IMR-90 (cell line): ENCODE measurements around the gene NADK2. TPM values are rescaled to one million over a fixed set of nuclear protein-coding genes. Genes with fewer than 3 reads are reported as not detected.
A peak's percentile ranks its signal among the peaks of the same experiment; 100 is the strongest.

ENCODE experiments used
- ATAC-seq: fragments of 200-7000 bp; cut with Tn5 transposase; 2 replicates; pipeline ENCODE4 v1.9.1; 2020; ENCODE audit warnings: low read depth, mild to moderate bottlenecking, moderate library complexity
- BruUV-seq: library from RNA; stranded (reverse); fragments of 400-500 nt; replicated peaks from 2 replicates; lab custom pipeline; 2021; lab: Mats Ljungman, UMichigan
- CTCF ChIA-PET: fragments of 300-600 bp; formaldehyde crosslinking; extraction: SDS; loops from one replicate; lab custom pipeline; 2021; ENCODE audit warnings: antibody characterized with exemption; lab: Yijun Ruan, JAX
- POLR2A ChIA-PET: fragments of 300-600 bp; sonication (Branson Sonifier 250); formaldehyde crosslinking; loops from one replicate; lab custom pipeline; 2022; ENCODE audit warnings: antibody characterized with exemption; ENCODE audit not compliant: unreplicated experiment; lab: Charles Lee
- DNase-seq: peaks from one replicate; pipeline ENCODE4 v3.0.0; 2013
- H2AFZ ChIP-seq: replicated peaks from 2 replicates; pipeline ENCODE3; 2013; ENCODE audit warnings: low read length, mild to moderate bottlenecking; ENCODE audit not compliant: poor library complexity
- H2AK5ac ChIP-seq: 2 replicates; pipeline ENCODE4 v1.6.1; 2013; ENCODE audit warnings: low read depth, low read length, inconsistent platforms
- H2AK9ac ChIP-seq: replicated peaks from 2 replicates; pipeline ENCODE3; 2013; ENCODE audit warnings: mild to moderate bottlenecking, low read depth, low read length, moderate library complexity; ENCODE audit not compliant: poor library complexity
- H2BK120ac ChIP-seq: 2 replicates; pipeline ENCODE4 v1.6.1; 2013; ENCODE audit warnings: low read depth, low read length, inconsistent platforms
- H2BK15ac ChIP-seq: 3 replicates; pipeline ENCODE4 v1.6.1; 2013; ENCODE audit warnings: low read depth, low read length, inconsistent platforms
- H2BK20ac ChIP-seq: 2 replicates; pipeline ENCODE4 v1.6.1; 2013; ENCODE audit warnings: low read depth, mild to moderate bottlenecking, inconsistent platforms, low read length, moderate library complexity
- H2BK5ac ChIP-seq: 2 replicates; pipeline ENCODE4 v1.6.1; 2013; ENCODE audit warnings: mild to moderate bottlenecking, low read depth, low read length, inconsistent platforms; ENCODE audit not compliant: poor library complexity, severe bottlenecking
- H3K14ac ChIP-seq: replicated peaks from 2 replicates; pipeline ENCODE4 v1.6.1; 2013; ENCODE audit warnings: low read depth, low read length, inconsistent platforms
- H3K18ac ChIP-seq: 2 replicates; pipeline ENCODE4 v1.6.1; 2013; ENCODE audit warnings: low read depth, low read length, control low read depth
- H3K23ac ChIP-seq: 2 replicates; pipeline ENCODE4 v1.6.1; 2013; ENCODE audit warnings: low read depth, low read length, inconsistent platforms
- H3K27ac ChIP-seq: 2 replicates; pipeline ENCODE4 v1.5.1; 2013; ENCODE audit warnings: mild to moderate bottlenecking, control low read depth, low read length; ENCODE audit not compliant: insufficient read depth
- H3K27me3 ChIP-seq: 2 replicates; pipeline ENCODE4 v1.6.1; 2013; ENCODE audit warnings: low read length; ENCODE audit not compliant: control insufficient read depth, insufficient read depth
- H3K36me3 ChIP-seq: 2 replicates; pipeline ENCODE4 v1.6.1; 2013; ENCODE audit warnings: low read length, mixed read lengths; ENCODE audit not compliant: control insufficient read depth, insufficient read depth
- H3K4ac ChIP-seq: 2 replicates; pipeline ENCODE4 v1.6.1; 2013; ENCODE audit warnings: low read depth, low read length, inconsistent platforms
- H3K4me1 ChIP-seq: 2 replicates; pipeline ENCODE4 v1.6.1; 2013; ENCODE audit warnings: low read length, mixed read lengths; ENCODE audit not compliant: control insufficient read depth, insufficient read depth
- H3K4me2 ChIP-seq: 2 replicates; pipeline ENCODE4 v1.6.1; 2013; ENCODE audit warnings: low read depth, mild to moderate bottlenecking, control low read depth, low read length, moderate library complexity
- H3K4me3 ChIP-seq: 2 replicates; pipeline ENCODE4 v1.5.1; 2013; ENCODE audit warnings: low read depth, mild to moderate bottlenecking, control low read depth, low read length, moderate library complexity; ENCODE audit not compliant: insufficient read depth
- H3K56ac ChIP-seq: 2 replicates; pipeline ENCODE4 v1.6.1; 2013; ENCODE audit warnings: low read length, inconsistent platforms; ENCODE audit not compliant: insufficient read depth; ENCODE audit errors: extremely low read depth
- H3K79me1 ChIP-seq, 2 experiments: 2 replicates each; pipeline ENCODE4 v1.6.1; 2013; ENCODE audit warnings: low read length in 2 of 2, inconsistent platforms in 1 of 2, low read depth in 1 of 2
- H3K9ac ChIP-seq: 2 replicates; pipeline ENCODE4 v1.6.1; 2013; ENCODE audit warnings: low read depth, low read length, control low read depth
- H3K9me1 ChIP-seq: 2 replicates; pipeline ENCODE4 v1.6.1; 2013; ENCODE audit warnings: low read length, inconsistent platforms; ENCODE audit not compliant: insufficient read depth
- H3K9me3 ChIP-seq: 2 replicates; pipeline ENCODE4 v1.6.1; 2013; ENCODE audit warnings: low read length; ENCODE audit not compliant: control insufficient read depth, insufficient read depth
- H4K20me1 ChIP-seq: 2 replicates; pipeline ENCODE4 v1.6.1; 2013; ENCODE audit warnings: low read length, inconsistent platforms; ENCODE audit not compliant: insufficient read depth
- H4K5ac ChIP-seq: 2 replicates; pipeline ENCODE4 v1.6.1; 2013; ENCODE audit warnings: mild to moderate bottlenecking, low read depth, low read length, control low read depth
- H4K8ac ChIP-seq, 2 experiments: 2 replicates each; pipeline ENCODE4 v1.6.1; 2013; ENCODE audit warnings: low read depth in 2 of 2, low read length in 2 of 2, control low read depth in 1 of 2, inconsistent platforms in 1 of 2
- H4K91ac ChIP-seq: 2 replicates; pipeline ENCODE4 v1.6.1; 2013; ENCODE audit warnings: low read depth, low read length, inconsistent platforms; ENCODE audit not compliant: insufficient read depth
- CTCF ChIP-seq: conservative IDR thresholded peaks from 2 replicates; pipeline ENCODE4 v1.5.1; 2012; ENCODE audit warnings: mild to moderate bottlenecking, low read depth, low read length, improper control_type of control experiment
- ELK1 ChIP-seq: fragments of 150-350 bp; IDR thresholded peaks from 2 replicates; pipeline ENCODE4 v1.6.1; 2016; ENCODE audit warnings: low read depth, mild to moderate bottlenecking, low read length, moderate library complexity, borderline replicate concordance
- POLR2A ChIP-seq: IDR thresholded peaks from 2 replicates; pipeline ENCODE4 v1.6.1; 2012; ENCODE audit warnings: mild to moderate bottlenecking, low read depth, low read length
- WGBS, 2 experiments: methylation state at CpG; one replicate each; pipeline versions ENCODE4 v1.1.5 to v1.1.7; 2013; ENCODE audit warnings: missing lambda C conversion rate in 2 of 2; ENCODE audit not compliant: insufficient read length in 1 of 2; ENCODE audit errors: extremely low coverage in 2 of 2; 5-methylcytosine and 5-hydroxymethylcytosine counted together
- dilution Hi-C: fragments of 300-500 bp; cut with HindIII; formaldehyde crosslinking; loops from one replicate; pipeline ENCODE4 v1.14.3; 2018; ENCODE audit warnings: low sequenced_read_pairs; ENCODE audit not compliant: unreplicated experiment
- in situ Hi-C: fragments of 300-500 bp; cut with MboI; formaldehyde crosslinking; loops from 3 replicates; pipeline ENCODE4 v1.14.3; 2019; ENCODE audit warnings: low sequenced_read_pairs, inconsistent platforms, mixed read lengths
- intact Hi-C: fragments of 100-400 bp; cut with micrococcal nuclease; formaldehyde crosslinking; loops from 2 replicates; pipeline ENCODE4 v1.10.0; 2022
- polyA plus RNA-seq, 3 experiments: library from polyadenylated mRNA; depleted of rRNA; stranded (reverse); fragments of >200 nt; gene quantifications; 2 replicates each; pipeline ENCODE4 v1.2.3, GENCODE V29; 2012; ENCODE audit warnings: low replicate concordance in 1 of 3
- total RNA-seq: library from RNA; depleted of rRNA; stranded (reverse); fragments of >200 nt; gene quantifications from 2 replicates; pipeline ENCODE4 v1.2.3, GENCODE V29; 2012

NADK2 gene
- total and polyA plus RNA-seq, 2 of the 4 experiments (the other 2 are of a cell fraction): 7.4 to 17.4 TPM

DNA sequence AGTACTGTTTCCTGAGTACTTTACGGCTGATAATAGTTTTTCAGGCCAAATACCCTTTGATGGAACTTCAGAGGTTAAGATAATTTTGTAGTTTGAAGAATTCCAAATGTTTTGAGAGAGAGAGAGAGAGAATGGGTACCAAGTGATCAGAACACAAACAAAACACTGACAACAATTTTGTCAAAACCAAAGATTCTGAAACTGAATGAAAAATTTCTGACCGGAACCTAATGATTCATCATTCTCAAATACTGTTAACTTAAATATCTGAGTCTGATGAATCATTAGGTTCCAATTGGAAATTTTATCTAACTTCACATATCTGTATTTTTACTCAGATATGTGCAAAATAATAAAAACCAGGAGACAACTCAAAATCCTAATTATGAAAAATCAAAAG is 94.0 kb downstream of the NADK2 start:
- no peak overlapping the region for H3K4me2 ChIP-seq
- H2AK9ac ChIP-seq: no peak overlapping the region
- no peak overlapping the region for H2BK120ac ChIP-seq
- ChIA-PET POLR2A (no interaction called here), CTCF (no interaction called here)
- H3K9ac ChIP-seq: no peak overlapping the region
- H3K4me1 ChIP-seq: peaks cover 3% of the 10 kb centered on the region
- no CpG with 5 or more reads among the region's 2 CpGs for WGBS, 2 experiments
- H4K5ac ChIP-seq: no peak overlapping the region
- no peak overlapping the region for H3K18ac ChIP-seq
- H3K4me3 ChIP-seq: no peak overlapping the region
- no peak overlapping the region for H2BK20ac ChIP-seq
- H3K27ac ChIP-seq: no peak overlapping the region
- no peak overlapping the region for H2AFZ ChIP-seq
- dilution Hi-C loops (no loop called here), intact Hi-C loops (loop anchor here (5.0 kb wide), 1 partner anchor 195 kb away; no protein-coding TSS in a partner anchor), in situ Hi-C loops (no loop called here)
- H2BK15ac ChIP-seq: no peak overlapping the region
- H3K14ac ChIP-seq: no peak overlapping the region
- H2BK5ac ChIP-seq: no peak overlapping the region
- no peak overlapping the region for H3K4ac ChIP-seq
- H4K91ac ChIP-seq: no peak overlapping the region
- no peaks in the 10 kb centered on the region for H3K9me1 ChIP-seq
- H3K27me3 ChIP-seq: no peaks in the 10 kb centered on the region
- TF ChIP-seq ELK1: no peak
- TF ChIP-seq CTCF: no peak
- TF ChIP-seq POLR2A: no peak
- peaks cover 16 to 23% of the 10 kb centered on the region in 2 experiments; a peak in 3 of 4 replicates for H3K79me1 ChIP-seq
- no peak for ATAC-seq
- no peak overlapping the region for H2AK5ac ChIP-seq
- H3K9me3 ChIP-seq: no peaks in the 10 kb centered on the region
- DNase-seq: peak; percentile 7
- no TSS peak for BruUV-seq
- no peaks in the 10 kb centered on the region for H4K20me1 ChIP-seq
- no peak overlapping the region for H4K8ac ChIP-seq
- H3K56ac ChIP-seq: no peak overlapping the region
- H3K23ac ChIP-seq: no peak overlapping the region
- H3K36me3 ChIP-seq: no peaks in the 10 kb centered on the region
